Femur (tissue), 1 donor: ENCODE results near the gene EBF3.

ENCODE experiments used
- DNase-seq: peaks from one replicate; pipeline ENCODE4 v3.0.0-alpha.2; 2017

The EBF3 gene

GRCh38 chr10:129868449-129869035 lies 95.5 kb downstream of the EBF3 start:
- no peak for DNase-seq

- no peak for DNase-seq
Measured at GRCh38 chr10:129867631-129868179, 96.4 kb downstream of the EBF3 start.

DNA sequence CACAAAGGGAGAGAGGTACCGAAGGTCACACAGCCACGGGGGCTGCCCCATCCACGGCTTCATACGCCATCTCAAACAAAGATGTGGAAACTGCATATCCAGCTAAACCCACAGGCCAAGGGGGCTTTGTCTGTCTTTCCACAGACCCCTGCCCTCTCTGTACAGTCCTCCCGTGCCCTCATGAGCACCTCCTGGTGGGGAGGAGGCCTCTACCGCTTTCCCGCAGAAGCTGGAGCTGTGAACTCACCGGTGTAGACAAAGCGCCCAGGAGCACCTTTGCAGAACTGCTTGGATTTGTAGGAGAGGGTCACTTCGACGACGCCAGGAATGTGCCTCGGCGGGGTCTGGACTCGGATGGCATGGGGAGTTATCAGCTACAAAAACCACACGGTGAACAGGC lies 97.2 kb downstream of the EBF3 start:
- DNase-seq, result no peak

- DNase-seq, result no peak
Measured at GRCh38 chr10:129865960-129866359, 98.1 kb downstream of the EBF3 start.

GRCh38 chr10:129865413-129865812 lies 98.7 kb downstream of the EBF3 start:
- DNase-seq, result no peak

DNA sequence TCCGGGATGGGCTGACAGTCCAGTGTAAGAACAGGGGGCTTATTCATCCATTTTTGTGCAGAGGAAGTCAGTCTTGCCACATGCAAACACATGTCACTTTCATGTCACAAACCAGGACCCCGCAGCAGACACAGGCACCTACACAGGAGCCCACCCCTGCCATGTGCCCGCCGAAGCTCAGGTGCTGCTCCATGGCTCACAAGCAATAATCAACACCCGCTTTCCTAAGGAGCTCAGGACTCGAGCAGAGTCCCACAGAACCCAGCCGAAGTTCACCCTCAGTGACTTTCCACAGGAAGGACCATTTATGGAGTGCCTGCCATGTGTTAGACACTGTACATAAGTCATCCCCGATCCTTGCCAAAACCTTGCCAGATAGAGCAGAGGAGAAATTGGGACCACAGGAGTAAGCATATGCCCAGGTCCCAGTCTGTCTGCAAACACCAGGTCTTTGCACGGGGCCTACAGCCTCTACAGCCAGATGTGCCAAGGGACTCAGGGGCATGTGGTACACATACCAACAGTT lies 99.4 kb downstream of the EBF3 start:
- no peak for DNase-seq

GRCh38 chr10:129864082-129864481 lies 100.0 kb downstream of the EBF3 start:
- no peak for DNase-seq

DNA sequence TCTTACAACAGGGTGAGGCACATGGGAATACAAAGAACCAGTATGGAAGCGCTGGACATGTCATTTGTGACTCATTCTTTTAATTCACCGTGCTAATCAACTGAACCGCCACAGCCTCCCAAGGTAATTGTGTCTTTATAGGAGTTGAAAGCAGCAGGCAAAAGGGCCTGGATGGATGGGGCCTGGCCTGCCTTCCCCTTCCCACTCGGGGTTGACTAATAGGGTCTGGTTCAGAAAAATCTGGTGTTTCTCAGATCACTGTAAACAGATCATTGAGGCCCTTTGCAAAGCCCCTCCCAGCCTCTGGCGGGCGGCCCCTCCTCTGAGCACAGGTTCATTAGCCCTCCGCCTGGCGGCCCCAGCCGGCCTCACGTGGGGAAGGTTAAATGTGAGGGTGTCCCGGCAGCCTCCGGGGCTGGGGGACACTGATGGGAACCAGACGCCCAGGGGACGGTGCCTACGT lies 100.8 kb downstream of the EBF3 start:
- no peak for DNase-seq

DNA sequence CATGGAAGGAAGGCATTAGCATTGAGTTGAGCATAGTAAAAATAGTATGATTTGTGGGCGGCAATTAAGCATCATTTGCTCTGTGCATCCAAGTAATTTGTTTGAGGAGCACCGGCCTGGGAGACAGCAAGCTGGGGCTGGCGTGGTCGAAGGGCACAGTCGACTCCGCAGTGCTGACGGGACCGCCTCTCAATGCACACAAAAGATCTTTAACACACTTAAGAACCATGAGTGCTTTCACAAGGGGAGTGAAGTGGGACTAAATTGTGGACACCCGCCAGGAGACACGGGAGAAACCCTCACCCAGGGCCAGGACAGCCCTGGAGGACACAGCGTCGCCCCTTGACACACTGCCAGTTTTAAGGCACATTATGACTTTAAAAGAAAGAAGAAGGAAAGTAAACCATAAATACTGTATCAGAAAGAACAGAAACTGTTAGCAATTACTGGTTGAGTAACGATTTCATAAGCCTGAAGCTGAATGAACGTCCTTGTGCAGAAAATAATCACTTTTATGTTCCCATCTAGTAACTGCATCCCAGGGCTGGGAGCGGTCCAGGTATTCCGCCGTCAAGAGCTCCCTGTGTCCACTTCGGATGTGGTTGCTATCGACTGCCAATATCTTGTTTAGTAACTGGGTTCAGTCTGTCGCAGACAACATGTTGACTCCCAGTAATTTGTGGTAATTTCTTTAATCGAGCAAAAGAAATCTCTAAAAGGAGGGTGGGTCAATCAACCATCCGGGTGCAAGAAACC lies 102.1 kb downstream of the EBF3 start:
- no peak for DNase-seq

DNA sequence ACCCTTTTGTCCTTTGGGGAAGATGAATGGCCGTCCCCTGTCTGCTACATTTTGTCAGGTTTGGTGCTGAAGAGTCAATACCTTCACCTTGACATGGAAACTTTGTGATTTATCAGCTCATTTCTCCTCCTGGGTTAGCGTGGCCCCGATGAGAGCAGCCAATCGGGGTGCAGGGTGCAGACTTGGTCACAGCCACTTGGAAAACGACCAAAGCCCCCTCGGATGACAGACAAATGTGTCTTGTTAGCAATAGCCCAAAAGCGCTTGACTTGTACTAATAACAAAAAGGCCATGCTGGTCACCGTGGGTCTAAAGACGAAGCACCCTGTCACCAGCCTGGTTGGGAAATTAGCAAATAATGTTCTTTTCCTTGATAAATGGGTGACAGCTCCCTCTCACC lies 103.7 kb downstream of the EBF3 start:
- DNase-seq, result no peak

- DNase-seq, result no peak
Measured at GRCh38 chr10:129859536-129859935, 104.5 kb downstream of the EBF3 start.

- DNase-seq, result peak; percentile 17
Measured at GRCh38 chr10:129857242-129857960, 106.7 kb downstream of the EBF3 start.

GRCh38 chr10:129855836-129856563 lies 108.1 kb downstream of the EBF3 start:
- peak; percentile 17 for DNase-seq

DNA sequence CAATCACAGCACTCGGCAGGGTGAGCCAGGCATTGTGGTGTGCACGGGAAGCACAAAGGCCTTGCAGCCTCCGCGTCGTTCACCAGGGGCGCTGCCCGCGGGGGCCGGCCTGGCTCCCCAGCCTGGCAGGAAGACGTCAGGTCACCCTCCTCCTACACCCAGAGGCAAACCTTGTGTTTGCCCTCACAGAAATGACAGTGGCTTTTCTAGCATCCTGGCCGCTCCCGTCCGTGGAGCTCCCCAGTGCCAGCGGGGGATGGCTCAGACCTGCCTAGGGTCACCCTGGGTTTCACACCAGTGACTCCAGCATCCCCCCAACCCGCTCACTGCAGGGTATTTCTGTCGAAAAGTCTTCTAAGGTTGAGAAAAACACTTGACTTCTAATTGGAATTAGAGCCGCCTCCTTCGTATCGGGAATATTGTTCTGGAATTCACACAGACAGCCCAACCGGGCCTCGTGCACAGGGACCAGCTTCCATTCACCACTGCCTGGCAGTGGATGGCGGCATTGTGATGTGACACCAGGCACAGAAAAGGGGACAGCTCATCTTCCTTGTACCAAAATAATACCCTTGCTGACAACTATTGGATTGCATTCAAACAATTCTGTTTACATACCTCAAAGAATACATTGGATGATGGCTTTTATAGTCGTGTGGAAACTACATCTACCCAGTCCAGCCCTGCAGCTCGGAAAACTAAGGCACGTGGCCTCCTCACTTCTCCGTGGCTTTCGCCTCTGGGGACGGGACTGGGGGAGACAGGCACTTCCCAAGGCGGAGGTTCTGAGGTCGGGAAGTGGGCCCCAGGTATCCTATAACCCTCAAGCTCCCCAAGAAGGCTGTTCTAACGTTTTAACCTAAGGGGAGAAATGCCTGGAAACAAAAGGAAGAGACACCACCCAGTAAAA lies 109.0 kb downstream of the EBF3 start:
- DNase-seq, result no peak

GRCh38 chr10:129854158-129854557 lies 109.9 kb downstream of the EBF3 start:
- no peak for DNase-seq

DNA sequence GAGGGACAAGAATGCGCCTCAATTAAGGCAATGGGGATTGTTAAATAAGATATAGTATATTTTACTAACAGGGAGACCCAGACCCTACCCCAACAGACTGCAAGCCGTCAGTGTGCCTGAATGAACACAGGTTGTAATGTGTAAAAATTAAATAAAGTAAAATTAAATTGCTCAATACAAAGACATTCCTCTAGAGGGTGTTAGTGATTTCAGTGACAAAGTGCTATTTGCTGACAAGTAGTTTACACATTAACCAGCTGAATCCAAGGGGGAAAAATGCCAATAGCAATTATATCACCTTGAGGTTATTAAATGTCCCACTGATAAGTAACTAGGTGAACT lies 110.5 kb downstream of the EBF3 start:
- DNase-seq, result no peak

GRCh38 chr10:129852829-129853561 lies 111.1 kb downstream of the EBF3 start:
- peak; percentile 23 for DNase-seq

- no peak for DNase-seq
Measured at GRCh38 chr10:129851941-129852640, 112.0 kb downstream of the EBF3 start.

DNA sequence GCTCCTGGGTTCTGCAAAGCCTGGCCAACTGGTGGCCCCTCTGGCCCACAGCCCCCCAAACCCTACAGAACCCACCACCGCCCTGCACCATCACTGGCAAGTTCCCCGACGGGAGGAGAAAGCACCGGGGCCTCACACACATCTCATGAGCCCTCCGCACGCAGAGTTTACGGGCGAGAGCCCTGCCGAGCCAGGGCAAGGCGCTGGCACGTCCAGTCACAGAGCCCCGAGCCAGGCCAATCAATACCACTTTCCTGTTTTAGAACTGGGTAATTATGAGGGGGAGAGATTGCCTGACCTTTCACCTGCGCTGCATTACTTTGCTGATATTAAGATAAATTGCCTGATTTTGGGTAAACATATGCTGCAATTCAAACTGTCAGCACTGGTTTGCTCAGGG lies 113.3 kb downstream of the EBF3 start:
- DNase-seq, result no peak

DNA sequence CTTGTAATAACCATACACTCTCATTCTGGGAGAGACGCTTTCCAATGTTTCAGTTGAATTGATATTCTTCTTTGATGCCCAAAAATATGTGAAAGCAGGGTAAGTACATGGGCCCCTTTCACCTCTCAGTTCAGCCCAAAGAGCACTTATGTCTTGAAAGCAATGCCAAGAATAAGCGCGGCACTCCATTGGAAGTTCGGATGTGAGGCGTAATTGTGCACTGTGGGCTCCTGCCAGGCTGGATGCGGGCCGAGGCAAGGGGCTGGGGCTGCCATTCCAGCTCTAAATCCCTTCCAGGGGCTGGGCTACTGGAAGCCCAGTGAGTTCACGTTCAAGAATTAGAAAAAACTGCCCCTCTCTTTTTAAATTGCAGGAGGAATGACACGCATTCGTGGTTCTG lies 113.8 kb downstream of the EBF3 start:
- DNase-seq, result no peak
